Sigmoid colon (tissue), 4 donors: ENCODE data around the gene C6orf62.
"Not testable (repeated sequence)": the region's sequence is repeated elsewhere in the genome, so short reads cannot be mapped to it uniquely, and the experiment has no call there.

Experiments
- CTCF ChIP-seq, 4 experiments: fragments of 450-650 bp in 3 of 4; fragments of 200-600 bp in 1 of 4; IDR thresholded peaks; one replicate each; pipeline ENCODE4 v1.5.1; 2016 to 2019; ENCODE audit warnings: antibody characterized with exemption in 4 of 4, mild to moderate bottlenecking in 3 of 4, moderate library complexity in 2 of 4
- EP300 ChIP-seq, 4 donors: sonication (generic); formaldehyde crosslinking; IDR thresholded peaks; one replicate each; pipeline ENCODE4 v1.6.1; 2017; ENCODE audit warnings: antibody characterized with exemption in 4 of 4
- POLR2A ChIP-seq, 2 donors: fragments of 450-650 bp; IDR thresholded peaks; one replicate each; pipeline ENCODE4 v1.6.1; 2016; ENCODE audit warnings: antibody characterized with exemption in 2 of 2, mild to moderate bottlenecking in 2 of 2, moderate library complexity in 2 of 2
- POLR2AphosphoS5 ChIP-seq, 4 donors: sonication (generic); formaldehyde crosslinking; IDR thresholded peaks; one replicate each; pipeline ENCODE4 v1.6.1; 2017; ENCODE audit warnings: antibody characterized with exemption in 4 of 4

DNA sequence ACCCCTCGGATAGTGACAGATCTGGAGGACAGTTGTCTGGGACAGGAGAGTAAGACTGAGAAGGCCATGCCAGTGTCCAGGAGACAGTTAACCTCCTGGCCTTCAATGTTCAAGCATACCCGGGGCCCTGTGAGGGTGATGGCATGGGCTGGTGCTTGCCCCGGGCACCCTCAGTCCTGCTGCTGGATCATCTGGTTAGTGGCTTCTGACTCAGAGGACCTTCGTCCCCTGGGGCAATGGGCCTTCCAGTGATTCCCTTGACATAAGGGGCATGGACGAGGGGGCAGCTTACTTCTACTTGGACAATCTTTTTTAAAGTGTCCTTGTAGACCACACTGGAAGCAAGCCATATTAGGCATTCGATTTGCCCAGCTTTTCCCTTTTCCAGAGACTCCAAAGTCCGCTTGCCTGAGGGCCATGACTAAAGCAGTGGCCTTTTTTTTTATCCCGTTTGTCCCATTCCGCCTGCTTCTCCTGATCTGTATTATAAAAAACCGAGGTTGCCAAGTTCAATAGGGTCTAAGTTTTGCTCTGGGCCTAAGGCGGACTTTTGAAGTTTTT is 40.1 kb downstream of the C6orf62 start:
- TF ChIP-seq CTCF, POLR2A, EP300, POLR2AphosphoS5 (IDR thresholded peaks at IDR 0.05): not testable (repeated sequence)
